Caco-2 (cell line): ENCODE results near the gene PGAP3. TPM values are rescaled to one million over a fixed set of nuclear protein-coding genes. Genes with fewer than 3 reads are reported as not detected.

Experiments
- BruUV-seq: library from RNA; stranded (reverse); fragments of 400-500 nt; replicated peaks from 2 replicates; lab custom pipeline; 2021; lab: Mats Ljungman, UMichigan
- CTCF ChIA-PET: fragments of 300-600 bp; sonication (Branson Sonifier 250); formaldehyde crosslinking; loops from one replicate; lab custom pipeline; 2022; ENCODE audit warnings: antibody characterized with exemption; lab: Charles Lee
- POLR2A ChIA-PET: fragments of 300-600 bp; sonication (Branson Sonifier 250); formaldehyde crosslinking; loops from one replicate; lab custom pipeline; 2022; ENCODE audit warnings: antibody characterized with exemption; lab: Charles Lee
- DNase-seq, 2 experiments: peaks; one replicate each; pipeline versions ENCODE4 v3.0.0 to v3.0.0-alpha.2; 2020 to 2022
- H3K27me3 ChIP-seq: replicated peaks from 2 replicates; pipeline ENCODE4 v1.6.0; 2011; ENCODE audit warnings: low read length; ENCODE audit not compliant: control insufficient read depth, insufficient read depth
- H3K36me3 ChIP-seq: 2 replicates; pipeline ENCODE4 v1.5.1; 2011; ENCODE audit warnings: low read length; ENCODE audit not compliant: control insufficient read depth, insufficient read depth
- H3K4me1 ChIP-seq: fragments of 250-450 bp; sonication (Bioruptor Pico); 2 replicates; pipeline ENCODE4 v1.5.1; 2020; ENCODE audit warnings: mild to moderate bottlenecking
- H3K4me3 ChIP-seq: 2 replicates; pipeline ENCODE4 v1.5.1; 2011; ENCODE audit warnings: low read depth, mild to moderate bottlenecking, control low read depth, low read length
- H3K9me3 ChIP-seq: fragments of 250-450 bp; sonication (Bioruptor Pico); 2 replicates; pipeline ENCODE4 v1.5.1; 2020; ENCODE audit warnings: mild to moderate bottlenecking, moderate library complexity
- H3K27ac Mint-ChIP-seq: one replicate; pipeline ENCODE4 v1.8.0; 2022; ENCODE audit warnings: mixed read lengths; ENCODE audit not compliant: unreplicated experiment
- H3K27me3 Mint-ChIP-seq: one replicate; pipeline ENCODE4 v1.8.0; 2022; ENCODE audit warnings: mixed read lengths; ENCODE audit not compliant: insufficient read depth, unreplicated experiment
- H3K36me3 Mint-ChIP-seq: one replicate; pipeline ENCODE4 v1.8.0; 2022; ENCODE audit warnings: mild to moderate bottlenecking, mixed read lengths; ENCODE audit not compliant: insufficient read depth, unreplicated experiment
- H3K4me1 Mint-ChIP-seq: one replicate; pipeline ENCODE4 v1.8.0; 2022; ENCODE audit warnings: low read depth, mixed read lengths; ENCODE audit not compliant: unreplicated experiment
- H3K4me3 Mint-ChIP-seq: one replicate; pipeline ENCODE4 v1.8.0; 2022; ENCODE audit warnings: mild to moderate bottlenecking, moderate library complexity, mixed read lengths; ENCODE audit not compliant: unreplicated experiment
- H3K9me3 Mint-ChIP-seq: one replicate; pipeline ENCODE4 v1.8.0; 2022; ENCODE audit warnings: mixed read lengths; ENCODE audit not compliant: unreplicated experiment
- CTCF ChIP-seq, 2 experiments: fragments of 200-600 bp in 1 of 2; IDR thresholded peaks; 1 replicate in 1 of 2; 2 replicates in 1 of 2; pipeline versions ENCODE4 v1.5.1 to v1.8.0; 2011 to 2022; ENCODE audit warnings: antibody characterized with exemption in 1 of 2, control low read depth in 1 of 2, inconsistent platforms in 1 of 2, low read depth in 1 of 2, low read length in 1 of 2, mild to moderate bottlenecking in 1 of 2, moderate library complexity in 1 of 2; ENCODE audit not compliant: insufficient read depth in 1 of 2, severe bottlenecking in 1 of 2, unreplicated experiment in 1 of 2
- intact Hi-C: fragments of 100-400 bp; cut with micrococcal nuclease; formaldehyde crosslinking; loops from one replicate; pipeline ENCODE4 v1.10.0; 2022; ENCODE audit not compliant: unreplicated experiment
- total RNA-seq: library from RNA; stranded (reverse); gene quantifications from 2 replicates; pipeline ENCODE4 v1.2.3, GENCODE V29; 2022

The PGAP3 gene
- total RNA-seq, 1 experiment from 2014 or later, result 14.7 TPM

- Mint-ChIP-seq H3K27ac (no peak overlapping the region), H3K4me1 (no peaks in the 10 kb centered on the region), H3K4me3 (no peak overlapping the region), H3K27me3 (no peaks in the 10 kb centered on the region), H3K36me3 (peaks cover 58% of the 10 kb centered on the region), H3K9me3 (no peaks in the 10 kb centered on the region)
- H3K36me3 ChIP-seq, result peaks cover 7% of the 10 kb centered on the region
- peaks cover 5% of the 10 kb centered on the region for H3K4me1 ChIP-seq
- H3K27me3 ChIP-seq, result no peaks in the 10 kb centered on the region
- BruUV-seq, result no TSS peak
- ChIA-PET CTCF (interaction anchor here (0.5 kb wide), 1 partner anchor 54 kb away, joined by 5 read pairs; no protein-coding TSS in a partner anchor), POLR2A (no interaction called here)
- DNase-seq, result no peak
- H3K9me3 ChIP-seq, result no peaks in the 10 kb centered on the region
- intact Hi-C loops, result no loop called here
- no peak for TF ChIP-seq CTCF (IDR thresholded peaks at IDR 0.05; ENCODE audit: insufficient read depth in 1 of 2, low read depth in 1 of 2, low read length in 1 of 2, severe bottlenecking in 1 of 2, unreplicated experiment in 1 of 2)
- no peak overlapping the region for H3K4me3 ChIP-seq
Measured at GRCh38 chr17:39709998-39710964, 22.4 kb upstream of the PGAP3 start.

GRCh38 chr17:39709319-39709997, 21.6 kb upstream of the PGAP3 start:
- intact Hi-C loops, result no loop called here
- BruUV-seq, result no TSS peak
- H3K27me3 Mint-ChIP-seq, result no peaks in the 10 kb centered on the region
- ChIA-PET POLR2A (no interaction called here), CTCF (interaction anchor here (1.0 kb wide), 1 partner anchor 21 kb away, joined by 3 read pairs; no protein-coding TSS in a partner anchor)
- DNase-seq, result no peak
- Histone ChIP-seq H3K36me3 (peaks cover 7% of the 10 kb centered on the region), H3K9me3 (no peaks in the 10 kb centered on the region), H3K4me1 (peaks cover 10% of the 10 kb centered on the region), H3K4me3 (no peak overlapping the region), H3K27me3 (no peaks in the 10 kb centered on the region)
- H3K36me3 Mint-ChIP-seq, result peaks cover 57% of the 10 kb centered on the region
- no peak overlapping the region for H3K27ac Mint-ChIP-seq
- H3K4me3 Mint-ChIP-seq, result no peak overlapping the region
- no peaks in the 10 kb centered on the region for H3K9me3 Mint-ChIP-seq
- H3K4me1 Mint-ChIP-seq, result peaks cover 5% of the 10 kb centered on the region
- no peak for TF ChIP-seq CTCF (IDR thresholded peaks at IDR 0.05; ENCODE audit: insufficient read depth in 1 of 2, low read depth in 1 of 2, low read length in 1 of 2, severe bottlenecking in 1 of 2, unreplicated experiment in 1 of 2)

- intact Hi-C loops, result no loop called here
- H3K4me1 Mint-ChIP-seq, result peaks cover 7% of the 10 kb centered on the region
- H3K9me3 Mint-ChIP-seq, result no peaks in the 10 kb centered on the region
- Histone ChIP-seq H3K4me1 (peaks cover 28% of the 10 kb centered on the region), H3K4me3 (no peak overlapping the region), H3K9me3 (no peaks in the 10 kb centered on the region), H3K36me3 (peaks cover 5% of the 10 kb centered on the region), H3K27me3 (no peaks in the 10 kb centered on the region)
- peaks cover 51% of the 10 kb centered on the region for H3K36me3 Mint-ChIP-seq
- BruUV-seq, result no TSS peak
- POLR2A ChIA-PET, result no interaction called here
- no peak overlapping the region for H3K4me3 Mint-ChIP-seq
- no peaks in the 10 kb centered on the region for H3K27me3 Mint-ChIP-seq
- no peak overlapping the region for H3K27ac Mint-ChIP-seq
- DNase-seq, result no peak
- CTCF ChIA-PET, result interaction anchor here (1.2 kb wide), 1 partner anchor 23 kb away, joined by 4 read pairs; the partner anchor contains the start of gene MIEN1
- TF ChIP-seq CTCF (IDR thresholded peaks at IDR 0.05; ENCODE audit: insufficient read depth in 1 of 2, low read depth in 1 of 2, low read length in 1 of 2, severe bottlenecking in 1 of 2, unreplicated experiment in 1 of 2), result no peak
Measured at GRCh38 chr17:39706921-39707337, 19.1 kb upstream of the PGAP3 start.
